GM13976 (cell line): ENCODE results near the gene PFDN5.
"Not testable (repeated sequence)": the region's sequence is repeated elsewhere in the genome, so short reads cannot be mapped to it uniquely, and the experiment has no call there.

Experiments
- DNase-seq: peaks from one replicate; pipeline ENCODE4 v3.0.0; 2012; ENCODE audit warnings: low spot score
- CTCF ChIP-seq: IDR thresholded peaks from 2 replicates; pipeline ENCODE4 v1.5.1; 2012; ENCODE audit warnings: borderline replicate concordance, mild to moderate bottlenecking; ENCODE audit not compliant: insufficient read depth; ENCODE audit errors: extremely low read depth, missing control alignments, control extremely low read depth
- in situ Hi-C: fragments of 300-500 bp; cut with MboI; formaldehyde crosslinking; loops from one replicate; pipeline ENCODE4 v1.12.0; 2022; ENCODE audit warnings: low sequenced_read_pairs, mixed read lengths, inconsistent platforms; ENCODE audit not compliant: unreplicated experiment

The PFDN5 gene

GRCh38 chr12:53325511-53326061, 30.2 kb downstream of the PFDN5 start:
- in situ Hi-C loops = no loop called here
- peak; percentile 59 for DNase-seq
- TF ChIP-seq CTCF = no peak

DNA sequence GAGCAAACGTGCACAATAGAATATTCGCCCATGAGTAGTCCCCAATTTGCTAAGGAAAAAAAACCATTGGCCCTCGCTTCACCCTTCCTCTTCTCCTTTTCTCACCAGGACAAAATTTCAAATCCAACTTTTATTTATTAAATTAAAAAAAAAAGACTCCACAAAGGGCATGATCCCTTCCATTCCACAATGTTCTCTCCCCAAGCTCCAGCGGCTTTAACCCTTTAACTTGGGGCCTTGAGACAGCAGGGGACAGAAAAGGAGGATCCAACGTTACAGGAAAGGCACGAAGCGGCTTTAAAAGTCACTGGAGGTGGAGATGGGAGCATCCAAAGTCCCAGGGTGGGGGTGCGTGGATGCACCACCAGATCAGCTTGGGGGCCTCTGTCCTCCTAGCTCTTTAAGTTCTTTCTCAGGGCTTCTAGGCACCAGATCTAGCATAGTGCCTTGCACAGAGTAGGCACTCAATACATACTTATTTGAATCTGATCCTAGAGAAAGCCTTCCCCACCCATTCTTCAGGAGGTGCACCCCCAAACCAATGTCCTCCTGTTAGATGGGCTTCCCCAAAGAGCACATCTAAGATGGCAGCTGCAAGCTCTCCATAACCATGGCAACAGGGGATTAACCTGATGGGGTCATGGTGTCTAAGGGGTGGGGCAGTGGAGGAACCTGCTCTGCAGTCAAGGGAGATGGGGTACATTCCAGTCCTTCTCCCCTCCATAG, 31.3 kb downstream of the PFDN5 start:
- TF ChIP-seq CTCF = no peak
- in situ Hi-C loops = no loop called here
- no peak for DNase-seq

DNA sequence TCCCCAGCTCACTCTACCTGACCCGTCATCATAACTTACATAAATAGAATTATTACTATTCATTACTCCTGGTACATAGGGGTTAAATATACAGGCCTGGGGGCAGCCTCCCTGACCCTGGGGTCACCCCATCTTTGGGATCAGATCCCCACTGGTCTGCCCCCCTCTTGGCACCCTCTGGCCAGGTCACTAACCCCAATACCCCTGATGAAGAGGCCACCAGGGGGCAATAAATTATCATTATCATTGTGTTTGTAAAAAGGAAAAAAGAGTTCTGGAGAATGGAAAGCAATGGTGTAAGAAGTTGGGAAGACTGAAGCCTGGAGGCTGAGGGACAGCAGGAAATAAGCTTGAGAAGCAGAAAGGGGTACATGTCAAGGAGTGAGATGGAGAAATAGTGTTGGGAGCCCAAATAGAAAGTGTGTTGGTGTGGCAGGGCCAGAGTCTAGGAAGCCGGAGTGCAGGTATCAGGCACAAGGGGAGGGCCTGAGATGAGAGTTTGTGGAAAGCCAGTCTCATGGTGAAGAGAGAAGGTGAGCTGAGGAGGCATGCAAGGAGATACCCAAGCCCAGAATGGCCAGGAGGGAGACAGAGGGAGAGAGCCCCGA, 32.2 kb downstream of the PFDN5 start:
- TF ChIP-seq CTCF = peak; percentile 13
- in situ Hi-C loops = no loop called here
- no peak for DNase-seq

- DNase-seq = no peak
- in situ Hi-C loops = no loop called here
- no peak for TF ChIP-seq CTCF
Measured at GRCh38 chr12:53328043-53328435, 32.7 kb downstream of the PFDN5 start.

- in situ Hi-C loops = no loop called here
- no peak for TF ChIP-seq CTCF
- DNase-seq = no peak
Measured at GRCh38 chr12:53330671-53331070, 35.3 kb downstream of the PFDN5 start.

GRCh38 chr12:53332339-53332738, 37.0 kb downstream of the PFDN5 start:
- in situ Hi-C loops = not testable (repeated sequence)

DNA sequence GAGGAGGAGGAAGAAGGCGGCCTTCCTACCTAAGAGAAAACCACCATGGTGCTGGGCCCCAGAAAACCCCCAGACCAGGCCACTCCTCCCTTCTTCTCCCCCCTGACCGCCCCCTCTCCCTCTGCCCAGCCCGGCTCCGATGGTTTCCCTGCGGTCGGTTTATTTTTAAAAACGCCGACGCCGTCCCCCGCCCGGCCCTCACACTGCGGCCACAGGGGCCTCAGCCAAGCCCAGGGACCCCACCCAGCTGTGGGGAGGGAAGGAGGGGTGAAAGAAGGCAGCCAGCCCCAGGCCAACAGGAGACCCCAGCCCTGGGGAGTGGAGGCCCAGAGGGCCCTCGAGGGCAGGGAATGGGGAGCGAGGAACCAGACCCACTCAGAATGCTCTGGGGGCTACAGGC, 37.4 kb downstream of the PFDN5 start:
- DNase-seq = no peak
- TF ChIP-seq CTCF = no peak
- in situ Hi-C loops = no loop called here

More at GRCh38 chr12:53332339-53332738, 37.0 kb downstream of the PFDN5 start:
- DNase-seq = not testable (repeated sequence)
